OCI-M2 (cell line): ENCODE measurements around the gene DTX3L.

Source experiments
- DNase-seq: peaks from one replicate; lab custom pipeline; 2025; ENCODE audit not compliant: unreplicated experiment; lab: John Stamatoyannopoulos, UW

Gene DTX3L

DNA sequence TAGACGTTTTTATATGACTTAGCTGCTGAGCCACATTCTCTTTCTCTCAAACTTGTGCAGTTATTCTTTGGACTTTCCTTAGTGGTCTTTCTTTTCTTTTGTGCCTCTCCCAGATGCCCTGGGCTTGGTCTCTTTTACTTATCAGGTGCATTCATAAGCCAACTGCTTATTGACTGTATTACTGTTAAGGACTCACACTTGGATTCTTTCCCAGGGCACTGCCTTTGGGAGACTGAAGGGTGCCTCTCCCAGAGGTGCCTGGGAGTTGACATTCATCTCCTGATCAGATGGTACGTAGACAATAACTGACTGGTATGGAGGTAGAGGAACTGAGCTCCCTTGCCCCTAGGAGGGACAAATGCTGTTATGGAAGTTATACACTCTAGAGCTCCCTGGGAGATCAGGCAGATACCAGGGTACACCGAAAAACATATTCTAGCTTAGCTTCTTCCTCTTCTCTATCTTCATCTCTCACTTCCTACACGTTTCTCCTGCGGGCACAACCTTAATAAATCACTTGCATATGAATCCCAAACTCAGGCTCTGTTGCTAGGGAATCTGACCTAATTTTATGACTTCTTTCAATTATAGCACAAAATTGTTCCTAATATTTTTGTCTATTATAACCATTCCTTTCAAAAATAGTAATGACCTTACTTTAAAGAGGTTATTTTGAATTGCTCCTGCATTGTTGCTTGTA lies 38.0 kb downstream of the DTX3L start:
- no peak for DNase-seq

DNA sequence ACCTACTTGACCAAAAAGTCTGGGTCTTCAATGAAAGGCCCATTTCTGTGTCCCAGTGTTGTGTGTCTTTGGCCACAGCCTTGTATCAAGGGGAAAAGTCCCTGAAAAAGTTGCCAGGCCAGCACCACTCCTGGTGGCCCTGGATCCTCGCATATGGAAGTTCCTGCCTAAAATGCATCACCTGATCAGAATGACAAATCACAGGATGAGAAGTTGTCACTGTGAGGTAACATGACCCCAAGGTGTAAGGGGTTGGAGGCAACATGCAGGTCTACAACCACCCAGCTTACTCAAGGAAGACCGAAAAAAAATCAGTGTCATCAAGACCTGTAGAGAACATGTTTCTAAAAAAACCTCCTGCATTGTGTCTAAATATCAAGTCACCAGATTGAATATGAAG lies 38.9 kb downstream of the DTX3L start:
- DNase-seq, result no peak

DNA sequence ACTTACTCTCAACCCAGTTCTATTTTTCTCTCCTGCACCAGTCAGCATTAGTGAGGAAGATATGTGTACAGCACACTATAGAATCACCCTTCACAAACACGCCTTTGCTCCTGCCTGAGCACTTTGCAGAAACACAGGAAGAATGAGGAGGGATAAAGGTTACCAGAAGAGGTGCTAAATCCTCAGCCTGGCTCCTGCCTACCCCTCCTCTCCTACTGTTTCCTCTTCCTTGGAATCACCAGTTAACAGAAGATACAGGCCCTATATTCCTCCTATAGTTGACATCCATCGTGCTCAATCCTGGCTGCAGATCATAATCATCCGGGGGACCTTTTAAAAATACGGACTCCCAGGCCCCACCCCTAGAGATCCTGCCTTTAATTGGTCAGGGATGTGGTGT lies 42.2 kb downstream of the DTX3L start:
- DNase-seq, result no peak

DNA sequence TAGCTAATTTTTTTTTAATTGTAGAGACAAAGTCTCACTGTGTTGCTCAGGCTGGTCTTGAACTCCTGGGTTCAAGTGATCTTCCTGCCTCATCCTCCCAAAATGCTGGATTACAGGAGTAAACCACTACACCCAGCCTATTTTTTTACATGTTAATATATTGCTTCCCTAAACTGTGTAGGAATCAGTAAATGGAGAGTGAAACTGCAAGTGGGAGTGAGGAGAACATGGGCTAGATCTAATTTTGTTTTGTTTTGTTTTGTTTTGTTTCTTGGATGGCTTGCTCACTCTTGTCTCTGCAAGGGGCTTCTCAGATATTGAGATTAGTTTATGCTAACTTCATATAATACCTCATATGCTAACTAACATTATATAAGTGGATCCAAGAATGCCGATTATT lies 44.8 kb downstream of the DTX3L start:
- no peak for DNase-seq

DNA sequence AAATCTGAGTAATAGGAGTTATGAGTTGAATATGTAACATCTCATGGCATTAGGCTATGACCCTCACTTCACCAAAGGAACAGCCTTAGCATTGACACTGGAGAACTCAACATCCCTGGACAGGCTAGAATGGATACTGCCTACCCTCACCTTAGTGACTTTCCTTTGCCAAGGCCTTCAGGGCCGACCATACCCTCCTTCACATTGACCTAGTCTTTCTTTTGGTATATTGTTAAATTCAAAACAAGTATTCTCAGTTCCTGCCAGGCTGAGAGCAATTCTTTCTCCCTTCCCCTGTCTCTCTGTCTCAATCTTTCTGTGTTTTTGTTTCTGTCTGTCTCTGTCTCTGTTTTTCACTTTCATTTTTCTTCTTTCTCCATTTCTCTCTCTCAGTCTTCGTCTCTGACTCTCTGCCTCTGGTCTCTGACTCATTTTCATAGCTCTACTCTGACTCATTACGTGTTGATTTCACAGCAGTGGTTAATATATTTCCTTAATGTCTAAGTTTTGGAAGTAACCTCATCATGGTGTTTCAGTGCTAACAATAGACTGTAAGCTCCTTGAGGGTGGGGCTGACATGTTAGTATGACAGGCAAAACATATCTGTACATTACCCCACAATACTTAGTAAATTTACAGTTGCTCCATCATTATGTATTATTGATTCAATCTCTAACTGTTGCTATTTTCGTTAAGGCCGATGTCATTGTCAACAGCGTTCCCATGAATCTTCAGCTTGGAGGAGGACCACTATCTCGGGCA lies 45.8 kb downstream of the DTX3L start:
- DNase-seq, result no peak

DNA sequence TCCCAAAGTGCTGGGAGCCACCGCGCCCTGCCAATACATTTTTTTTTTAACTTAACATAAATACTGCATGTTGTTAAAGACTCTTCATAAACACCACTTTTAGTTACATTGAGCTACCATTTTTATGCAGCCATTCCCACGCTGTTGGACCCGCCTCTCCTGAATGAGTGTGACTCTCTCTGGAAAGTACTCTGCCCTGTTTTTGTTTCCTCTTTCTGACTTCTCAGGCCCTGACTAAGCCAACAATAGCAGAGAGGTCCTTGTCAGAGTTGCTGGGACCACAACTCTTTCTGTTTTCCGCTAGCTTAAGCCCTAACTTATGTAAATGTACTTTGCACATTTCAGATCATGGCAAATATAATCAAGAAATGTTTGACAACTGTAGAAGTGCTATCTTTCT lies 48.6 kb downstream of the DTX3L start:
- no peak for DNase-seq

DNA sequence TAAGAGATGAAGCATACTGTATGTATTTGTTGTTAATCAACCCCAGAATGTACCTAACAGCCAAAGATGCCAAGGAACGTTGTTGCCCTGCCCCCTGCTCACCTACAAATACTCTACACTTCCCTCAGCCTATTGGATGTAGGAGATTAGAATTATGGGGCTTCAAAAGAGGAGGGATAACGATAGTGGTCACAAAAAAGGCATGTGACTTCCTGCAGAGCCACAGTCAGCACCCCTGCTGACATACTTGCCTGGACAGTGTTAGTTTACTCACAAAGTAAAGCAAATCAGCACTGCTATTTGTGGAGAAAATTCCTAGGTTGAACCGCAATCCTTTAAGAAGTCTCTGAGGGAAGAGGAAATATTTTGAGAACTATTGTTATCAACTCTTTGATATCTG lies 51.2 kb downstream of the DTX3L start:
- DNase-seq, result no peak

DNA sequence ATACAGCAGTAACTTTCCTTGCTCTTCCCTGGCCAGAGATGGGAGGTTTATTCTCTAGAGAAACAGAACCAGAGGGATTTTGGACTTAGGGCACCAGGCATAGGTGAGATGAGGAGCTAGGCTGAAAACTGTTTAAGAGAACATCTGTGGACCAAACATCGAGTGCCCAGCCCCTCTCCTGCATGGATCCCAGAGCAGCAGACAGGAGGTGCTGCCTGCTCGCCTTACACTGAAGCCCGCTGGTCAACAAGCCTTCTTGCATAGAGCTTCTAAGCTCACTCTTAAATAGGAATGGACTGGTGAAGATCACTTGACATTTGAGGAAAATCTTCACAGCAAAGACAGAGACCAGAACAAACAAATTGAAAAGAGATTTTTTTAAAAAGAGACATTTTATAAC lies 54.5 kb downstream of the DTX3L start:
- no peak for DNase-seq

DNA sequence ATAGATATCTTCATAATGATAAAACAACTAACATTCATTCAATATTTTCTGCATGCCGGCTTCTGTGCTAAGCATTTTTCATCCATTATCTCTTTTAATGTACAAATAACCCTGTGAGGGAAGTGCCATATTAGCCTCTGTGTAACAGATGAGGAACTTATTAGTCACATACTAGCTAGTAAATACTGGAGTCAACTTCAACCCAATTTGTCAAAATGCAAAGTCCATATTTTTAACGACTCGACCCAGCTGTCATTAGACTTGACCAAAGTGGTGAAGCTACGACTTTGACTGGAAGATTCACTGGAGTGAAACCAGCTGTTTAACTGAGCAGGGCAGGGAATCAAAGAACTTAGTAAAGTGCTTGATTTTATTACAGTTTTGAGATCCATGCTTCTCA lies 54.9 kb downstream of the DTX3L start:
- no peak for DNase-seq

DNA sequence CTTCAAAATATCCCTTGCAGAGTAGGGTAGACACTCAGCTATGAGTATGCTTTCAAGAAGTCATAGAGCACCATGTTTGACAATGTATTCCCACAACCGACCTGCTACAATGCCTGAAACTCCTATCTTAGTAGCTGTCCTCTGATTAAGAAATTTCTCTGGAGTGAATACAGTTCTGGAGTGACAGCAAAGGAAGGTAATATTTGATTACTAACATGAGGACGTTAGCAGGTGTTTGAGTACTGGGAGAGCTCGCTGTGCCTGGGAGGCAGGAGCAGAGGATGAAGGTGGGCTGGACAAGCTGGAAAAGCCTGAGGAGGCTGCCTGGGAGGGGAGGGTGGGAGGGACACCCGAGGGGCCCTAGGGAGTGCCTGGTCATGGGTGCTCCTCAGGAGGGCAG lies 56.3 kb downstream of the DTX3L start:
- DNase-seq, result no peak

DNA sequence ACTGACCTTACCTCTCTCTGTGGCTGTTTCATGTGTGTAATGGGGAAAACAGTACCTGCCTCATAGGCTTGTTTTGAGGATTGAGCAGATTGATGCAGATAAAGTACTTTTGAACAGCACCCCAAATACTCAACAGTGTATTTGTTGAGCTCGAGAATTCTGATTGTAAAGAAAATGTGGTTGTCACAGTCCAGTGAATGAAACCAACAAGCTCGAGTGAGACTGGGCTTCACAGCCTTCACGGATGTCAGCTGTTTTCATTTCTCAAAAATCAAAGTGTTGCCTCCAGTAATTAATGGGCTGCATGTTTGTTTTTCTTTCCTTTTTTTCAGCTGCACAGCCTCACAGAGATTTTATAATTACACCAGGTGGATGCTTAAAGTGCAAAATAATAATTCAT lies 57.0 kb downstream of the DTX3L start:
- no peak for DNase-seq

DNA sequence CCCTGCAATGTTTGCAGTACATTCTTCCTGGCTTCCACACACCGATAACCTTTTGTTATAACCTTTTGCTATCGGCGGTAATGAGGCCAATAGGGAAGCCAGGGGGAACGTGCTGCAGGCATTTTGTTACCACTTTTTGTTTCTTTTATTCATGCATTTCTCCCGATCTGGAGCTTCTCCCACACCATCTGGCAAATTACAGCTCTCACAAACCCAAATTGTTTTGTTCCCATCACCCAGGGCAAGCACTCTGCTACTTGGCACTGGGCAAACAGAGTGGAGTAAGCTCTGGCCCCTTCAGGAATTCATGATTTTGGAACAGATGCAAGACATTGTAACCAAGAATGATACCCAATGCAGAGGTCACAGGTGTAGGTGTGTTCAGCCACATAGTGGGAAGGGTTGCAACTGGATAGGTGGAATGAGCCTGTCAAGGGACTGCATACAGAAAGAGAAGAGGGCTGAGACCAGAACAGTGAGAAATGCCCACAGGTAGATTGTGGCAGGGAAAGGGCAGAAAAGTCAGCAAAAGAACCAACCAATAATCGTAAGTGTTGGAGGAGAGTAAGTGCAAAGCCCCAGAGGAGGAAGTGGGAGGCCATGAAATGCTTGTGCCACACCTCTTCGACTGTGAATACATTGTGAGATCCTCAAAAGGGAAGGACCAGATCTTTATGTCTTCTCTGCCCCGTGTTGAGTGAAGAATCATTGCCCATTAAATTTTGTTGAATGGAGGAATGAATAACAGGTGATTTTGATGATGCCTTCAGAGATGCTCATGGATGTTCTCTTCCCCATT lies 59.1 kb downstream of the DTX3L start:
- no peak for DNase-seq
